HFF-Myc (cell line): Measurements from ENCODE around the gene USP24.
"Not testable (repeated sequence)": the region's sequence is repeated elsewhere in the genome, so short reads cannot be mapped to it uniquely, and the experiment has no call there.

Experiments
- DNase-seq: peaks from one replicate; pipeline ENCODE4 v3.0.0-alpha.2; 2011; ENCODE audit warnings: low read depth; ENCODE audit errors: extremely low read depth
- H3K4me3 ChIP-seq: replicated peaks from 2 replicates; pipeline ENCODE4 v1.5.1; 2011; ENCODE audit warnings: low read depth, mild to moderate bottlenecking, control low read depth, low read length
- TF ChIP-seq, protein P1 (sequence below): IDR thresholded peaks from 2 replicates; pipeline ENCODE4 v1.5.1; 2012; ENCODE audit warnings: mild to moderate bottlenecking, low read depth, low read length, control low read depth; ENCODE audit errors: missing control alignments

The USP24 gene

GRCh38 chr1:55120538-55120937 is 94.6 kb downstream of the USP24 start:
- TF ChIP-seq, protein P1, sequence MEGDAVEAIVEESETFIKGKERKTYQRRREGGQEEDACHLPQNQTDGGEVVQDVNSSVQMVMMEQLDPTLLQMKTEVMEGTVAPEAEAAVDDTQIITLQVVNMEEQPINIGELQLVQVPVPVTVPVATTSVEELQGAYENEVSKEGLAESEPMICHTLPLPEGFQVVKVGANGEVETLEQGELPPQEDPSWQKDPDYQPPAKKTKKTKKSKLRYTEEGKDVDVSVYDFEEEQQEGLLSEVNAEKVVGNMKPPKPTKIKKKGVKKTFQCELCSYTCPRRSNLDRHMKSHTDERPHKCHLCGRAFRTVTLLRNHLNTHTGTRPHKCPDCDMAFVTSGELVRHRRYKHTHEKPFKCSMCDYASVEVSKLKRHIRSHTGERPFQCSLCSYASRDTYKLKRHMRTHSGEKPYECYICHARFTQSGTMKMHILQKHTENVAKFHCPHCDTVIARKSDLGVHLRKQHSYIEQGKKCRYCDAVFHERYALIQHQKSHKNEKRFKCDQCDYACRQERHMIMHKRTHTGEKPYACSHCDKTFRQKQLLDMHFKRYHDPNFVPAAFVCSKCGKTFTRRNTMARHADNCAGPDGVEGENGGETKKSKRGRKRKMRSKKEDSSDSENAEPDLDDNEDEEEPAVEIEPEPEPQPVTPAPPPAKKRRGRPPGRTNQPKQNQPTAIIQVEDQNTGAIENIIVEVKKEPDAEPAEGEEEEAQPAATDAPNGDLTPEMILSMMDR: no peak
- DNase-seq: no peak
- no peak overlapping the region for H3K4me3 ChIP-seq

DNA sequence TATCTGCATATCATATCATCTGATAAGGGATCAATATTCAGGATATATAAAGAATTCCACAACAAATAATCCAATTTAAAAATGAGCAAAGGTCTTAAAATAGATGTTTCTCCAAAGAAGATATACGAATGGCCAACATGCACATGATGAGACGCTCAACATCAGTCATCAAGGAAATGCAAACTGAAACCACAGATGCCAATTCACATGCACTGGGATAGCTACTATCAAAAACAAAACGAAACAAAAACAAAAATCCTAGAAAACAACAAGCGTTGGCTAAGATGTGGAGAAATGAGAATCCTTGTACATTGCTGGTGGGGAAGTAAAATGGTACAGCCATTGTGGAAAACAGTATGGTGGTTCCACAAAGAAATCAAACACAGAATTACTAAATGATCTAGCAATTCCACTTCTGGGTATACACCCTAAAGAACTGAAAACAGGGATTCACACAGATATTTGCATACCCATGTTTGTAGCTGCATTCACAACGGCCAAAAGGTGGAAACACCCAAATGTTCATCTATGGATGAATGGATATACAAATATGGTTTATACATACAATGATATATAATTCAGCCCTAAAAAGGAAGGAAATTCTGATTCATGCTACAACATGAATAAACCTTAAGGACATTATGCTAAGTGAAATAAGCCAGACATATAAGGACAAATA is 96.4 kb downstream of the USP24 start:
- H3K4me3 ChIP-seq: no peak overlapping the region
- TF ChIP-seq, protein P1: no peak
- DNase-seq: no peak

DNA sequence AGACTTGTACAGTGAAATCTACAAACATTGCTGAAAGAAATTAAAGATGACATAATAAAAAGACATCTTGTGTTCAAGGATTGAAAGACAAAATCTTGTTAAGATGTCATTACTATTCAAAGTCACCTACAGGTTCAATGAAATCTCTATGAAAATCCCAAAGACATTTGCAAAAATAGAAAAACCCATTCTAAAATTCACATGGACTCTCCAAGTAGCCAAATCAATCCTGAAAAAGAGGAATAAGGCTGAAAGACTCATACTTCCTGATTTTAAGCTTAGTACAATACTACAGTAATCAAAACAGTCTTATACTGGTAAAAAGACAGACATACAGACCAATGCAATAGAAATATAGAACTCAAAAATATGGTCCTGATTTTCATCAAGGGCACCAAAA is 97.2 kb downstream of the USP24 start:
- DNase-seq: no peak
- H3K4me3 ChIP-seq: no peak overlapping the region
- TF ChIP-seq, protein P1: no peak

GRCh38 chr1:55109005-55109404 is 106.2 kb downstream of the USP24 start:
- DNase-seq, H3K4me3 ChIP-seq: not testable (repeated sequence)

DNA sequence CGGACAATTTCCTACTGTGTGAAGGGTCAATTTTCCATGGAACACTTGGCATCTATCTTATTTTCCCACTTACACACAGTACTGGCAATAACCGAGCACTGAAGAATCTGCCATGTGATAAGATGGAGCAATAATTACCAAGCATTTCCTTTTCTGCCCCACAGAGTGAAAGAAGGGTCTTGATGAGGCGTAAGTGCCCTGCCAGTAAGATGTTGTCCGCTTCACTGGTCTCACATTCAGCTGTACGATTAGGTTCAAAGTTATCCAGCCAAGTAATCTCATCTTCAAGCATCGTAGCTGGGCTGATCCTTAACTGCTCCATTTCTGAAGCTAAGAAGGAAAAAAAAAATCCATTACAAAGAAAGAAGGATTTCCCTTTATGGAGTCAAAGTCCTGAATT is 108.1 kb downstream of the USP24 start:
- TF ChIP-seq, protein P1: no peak
- DNase-seq: no peak
- no peak overlapping the region for H3K4me3 ChIP-seq

- H3K4me3 ChIP-seq: no peak overlapping the region
- DNase-seq: no peak
- TF ChIP-seq, protein P1: no peak
Observed at GRCh38 chr1:55103891-55104290, 111.3 kb downstream of the USP24 start.

GRCh38 chr1:55095095-55095494 is 120.1 kb downstream of the USP24 start:
- DNase-seq: no peak
- TF ChIP-seq, protein P1: no peak
- no peak overlapping the region for H3K4me3 ChIP-seq
